PFSK-1 (cell line): ENCODE data around the gene GPC6.

ENCODE experiments used
- FOXP2 ChIP-seq: optimal IDR thresholded peaks from 2 replicates; pipeline ENCODE3; 2011; ENCODE audit warnings: borderline replicate concordance, control low read depth, inconsistent platforms; ENCODE audit not compliant: insufficient read depth; ENCODE audit errors: extremely low read length, extremely low read depth
- POLR2AphosphoS5 ChIP-seq: IDR thresholded peaks from 2 replicates; pipeline ENCODE4 v1.6.1; 2012; ENCODE audit warnings: low read depth, mild to moderate bottlenecking, control low read depth, low read length, moderate library complexity
- SIN3A ChIP-seq: IDR thresholded peaks from 2 replicates; pipeline ENCODE4 v1.6.1; 2012; ENCODE audit warnings: mild to moderate bottlenecking, low read length, moderate library complexity, borderline replicate concordance; ENCODE audit not compliant: insufficient read depth
- TAF1 ChIP-seq: IDR thresholded peaks from 2 replicates; pipeline ENCODE4 v1.6.1; 2012; ENCODE audit warnings: low read length, control low read depth, borderline replicate concordance; ENCODE audit not compliant: insufficient read depth
- TF ChIP-seq, protein P1 (sequence below), 2 experiments: IDR thresholded peaks; 2 replicates each; pipeline versions ENCODE4 v1.6.1 to v1.8.0; 2011 to 2012; ENCODE audit warnings: low read depth in 2 of 2, low read length in 2 of 2, control low read depth in 1 of 2, inconsistent platforms in 1 of 2, mild to moderate bottlenecking in 1 of 2, moderate library complexity in 1 of 2; ENCODE audit not compliant: insufficient read depth in 1 of 2

Gene GPC6

DNA sequence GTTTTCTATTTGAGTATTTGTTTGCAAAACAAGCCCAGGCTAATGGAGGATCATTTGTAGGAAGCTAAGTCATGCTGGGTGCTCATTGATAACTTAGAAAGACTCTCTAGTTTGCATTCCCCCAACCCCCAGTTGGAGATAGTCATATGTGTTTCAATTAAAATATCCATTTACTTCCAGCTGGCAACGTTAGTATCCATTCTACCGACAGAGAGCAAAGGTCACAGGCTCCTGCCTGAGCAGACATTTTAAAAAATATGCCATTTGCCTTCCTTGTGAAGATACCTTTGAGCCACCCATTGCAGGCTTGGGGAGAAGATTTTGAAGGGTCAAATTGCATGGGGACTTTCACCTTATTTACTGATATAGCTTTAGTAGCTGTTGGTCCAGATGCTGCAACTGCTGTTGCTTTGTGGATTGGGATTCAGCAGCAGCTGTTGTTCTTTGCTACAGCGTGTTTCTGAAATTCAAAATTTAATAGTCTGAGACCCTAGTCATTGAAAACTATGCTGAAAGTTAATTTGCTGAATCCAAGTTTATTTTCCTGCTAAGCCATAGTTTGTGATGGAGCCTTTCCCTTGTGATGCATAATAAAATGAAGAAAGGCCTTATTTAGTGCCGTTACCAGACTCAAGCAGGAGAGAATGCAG, 335.1 kb downstream of the GPC6 start:
- no peak for TF ChIP-seq SIN3A
- TF ChIP-seq, protein P1, sequence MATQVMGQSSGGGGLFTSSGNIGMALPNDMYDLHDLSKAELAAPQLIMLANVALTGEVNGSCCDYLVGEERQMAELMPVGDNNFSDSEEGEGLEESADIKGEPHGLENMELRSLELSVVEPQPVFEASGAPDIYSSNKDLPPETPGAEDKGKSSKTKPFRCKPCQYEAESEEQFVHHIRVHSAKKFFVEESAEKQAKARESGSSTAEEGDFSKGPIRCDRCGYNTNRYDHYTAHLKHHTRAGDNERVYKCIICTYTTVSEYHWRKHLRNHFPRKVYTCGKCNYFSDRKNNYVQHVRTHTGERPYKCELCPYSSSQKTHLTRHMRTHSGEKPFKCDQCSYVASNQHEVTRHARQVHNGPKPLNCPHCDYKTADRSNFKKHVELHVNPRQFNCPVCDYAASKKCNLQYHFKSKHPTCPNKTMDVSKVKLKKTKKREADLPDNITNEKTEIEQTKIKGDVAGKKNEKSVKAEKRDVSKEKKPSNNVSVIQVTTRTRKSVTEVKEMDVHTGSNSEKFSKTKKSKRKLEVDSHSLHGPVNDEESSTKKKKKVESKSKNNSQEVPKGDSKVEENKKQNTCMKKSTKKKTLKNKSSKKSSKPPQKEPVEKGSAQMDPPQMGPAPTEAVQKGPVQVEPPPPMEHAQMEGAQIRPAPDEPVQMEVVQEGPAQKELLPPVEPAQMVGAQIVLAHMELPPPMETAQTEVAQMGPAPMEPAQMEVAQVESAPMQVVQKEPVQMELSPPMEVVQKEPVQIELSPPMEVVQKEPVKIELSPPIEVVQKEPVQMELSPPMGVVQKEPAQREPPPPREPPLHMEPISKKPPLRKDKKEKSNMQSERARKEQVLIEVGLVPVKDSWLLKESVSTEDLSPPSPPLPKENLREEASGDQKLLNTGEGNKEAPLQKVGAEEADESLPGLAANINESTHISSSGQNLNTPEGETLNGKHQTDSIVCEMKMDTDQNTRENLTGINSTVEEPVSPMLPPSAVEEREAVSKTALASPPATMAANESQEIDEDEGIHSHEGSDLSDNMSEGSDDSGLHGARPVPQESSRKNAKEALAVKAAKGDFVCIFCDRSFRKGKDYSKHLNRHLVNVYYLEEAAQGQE (IDR thresholded peaks at IDR 0.05; ENCODE audit: insufficient read depth in 1 of 2, low read depth in 2 of 2, low read length in 2 of 2) = no peak
- no peak for TF ChIP-seq TAF1
- TF ChIP-seq POLR2AphosphoS5 = no peak
- no peak for TF ChIP-seq FOXP2

DNA sequence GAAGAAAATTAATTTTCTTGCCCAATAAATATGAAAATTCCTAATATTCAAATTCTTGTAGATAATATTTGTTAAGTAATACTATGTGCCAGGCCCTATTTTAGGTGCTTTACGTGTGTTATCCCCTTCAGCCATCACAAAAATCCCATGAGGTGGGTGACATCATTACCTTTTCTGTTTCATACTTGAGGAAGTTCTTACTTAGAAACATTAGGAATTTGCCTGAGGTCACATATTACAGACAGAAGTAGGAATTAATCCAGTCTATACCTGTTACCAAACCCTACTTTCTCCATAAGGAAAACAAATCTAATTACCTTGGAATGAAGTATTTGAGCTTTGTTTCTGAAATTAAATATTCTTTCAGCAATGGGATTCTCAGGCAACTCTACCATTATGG, 336.1 kb downstream of the GPC6 start:
- TF ChIP-seq FOXP2 (no peak), TAF1 (no peak), POLR2AphosphoS5 (no peak)
- TF ChIP-seq, protein P1 (IDR thresholded peaks at IDR 0.05; ENCODE audit: insufficient read depth in 1 of 2, low read depth in 2 of 2, low read length in 2 of 2) = no peak

DNA sequence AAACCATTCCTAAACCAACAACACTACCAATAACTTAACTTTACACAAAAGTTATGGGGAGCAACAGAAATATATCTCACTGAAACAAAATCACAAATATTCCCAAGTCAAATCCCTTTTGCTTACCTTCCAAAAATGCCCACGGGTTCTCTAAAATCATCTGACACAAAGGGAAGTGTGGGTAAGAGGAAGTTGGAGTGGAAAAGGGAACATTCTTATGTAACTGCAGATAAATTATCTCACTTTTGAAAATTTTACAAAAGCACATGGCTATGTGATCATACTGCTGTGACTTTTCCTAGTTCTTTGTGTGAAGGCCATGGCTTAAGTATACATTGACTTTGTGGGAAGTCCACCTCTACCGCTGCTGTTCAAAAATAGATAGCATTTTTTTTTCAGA, 350.5 kb downstream of the GPC6 start:
- TF ChIP-seq SIN3A = no peak
- TF ChIP-seq, protein P1 (IDR thresholded peaks at IDR 0.05; ENCODE audit: insufficient read depth in 1 of 2, low read depth in 2 of 2, low read length in 2 of 2) = no peak
- no peak for TF ChIP-seq FOXP2
- TF ChIP-seq POLR2AphosphoS5 = no peak
- no peak for TF ChIP-seq TAF1

DNA sequence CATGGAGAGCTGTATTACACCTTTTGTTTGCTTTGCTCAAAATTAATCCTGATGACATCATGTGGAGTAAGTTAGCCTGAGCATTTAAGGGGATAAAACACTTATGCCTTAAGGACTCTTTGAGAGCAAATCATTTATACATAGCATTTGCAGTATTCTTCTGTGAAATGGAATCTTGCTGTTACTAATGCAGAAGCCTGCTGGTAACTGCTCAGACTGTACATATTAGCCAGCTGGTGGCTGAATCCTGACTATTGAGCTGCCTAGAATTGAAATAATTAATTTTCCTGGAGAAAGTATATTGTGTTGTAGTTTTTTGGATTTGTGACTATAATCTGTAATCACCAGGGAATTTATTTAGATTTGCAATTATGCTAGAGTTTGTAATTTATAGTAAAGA, 363.2 kb downstream of the GPC6 start:
- no peak for TF ChIP-seq SIN3A
- TF ChIP-seq TAF1 = no peak
- TF ChIP-seq FOXP2 = no peak
- TF ChIP-seq, protein P1 (IDR thresholded peaks at IDR 0.05; ENCODE audit: insufficient read depth in 1 of 2, low read depth in 2 of 2, low read length in 2 of 2) = no peak
- no peak for TF ChIP-seq POLR2AphosphoS5

DNA sequence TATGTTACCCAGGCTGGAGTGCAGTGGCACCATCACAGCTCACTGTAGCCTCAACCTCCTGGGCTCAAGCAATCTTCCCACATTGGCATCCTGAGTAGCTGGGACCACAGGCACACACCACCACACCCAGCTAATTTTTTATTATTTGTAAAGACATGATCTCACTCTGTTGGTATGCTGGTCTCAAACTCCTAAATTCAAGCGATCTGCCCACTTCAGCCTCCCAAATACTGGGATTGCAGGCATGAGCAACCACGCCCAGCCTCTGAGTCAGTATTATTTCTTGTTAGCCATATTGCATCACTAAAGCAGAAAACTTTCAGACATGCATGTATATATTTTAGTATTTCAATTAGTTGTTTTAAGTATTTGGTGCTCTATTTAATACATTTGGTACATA, 376.4 kb downstream of the GPC6 start:
- TF ChIP-seq SIN3A (no peak), POLR2AphosphoS5 (no peak), TAF1 (no peak), FOXP2 (no peak)
- TF ChIP-seq, protein P1 (IDR thresholded peaks at IDR 0.05; ENCODE audit: insufficient read depth in 1 of 2, low read depth in 2 of 2, low read length in 2 of 2) = no peak
